ENCODE measurements around the gene CHST15.

Gene CHST15

DNA sequence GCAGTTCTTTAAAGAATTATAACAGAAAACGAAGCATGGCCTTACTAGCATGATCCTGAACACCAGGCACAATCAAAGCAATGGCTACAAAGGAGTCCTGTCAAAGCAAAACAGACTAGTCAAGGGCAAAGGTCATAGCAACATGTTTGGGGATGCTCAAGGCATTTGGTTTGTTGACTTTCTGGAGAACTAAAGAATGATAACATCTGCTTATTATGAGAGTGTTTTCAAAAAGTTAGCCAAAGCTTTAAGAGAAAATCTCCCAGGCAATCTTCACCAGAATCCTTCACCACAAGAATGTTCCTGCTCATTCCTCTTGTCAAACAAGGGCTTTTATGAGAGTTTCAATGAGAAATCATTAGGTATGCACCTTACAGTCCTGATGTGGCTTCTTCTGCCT lies 106.7 kb downstream of the CHST15 start:
- peaks cover 0 to 7% of the 10 kb centered on the region in 2 donors for H3K36me3 Mint-ChIP-seq
- peaks cover 6% of the 10 kb centered on the region in 2 donors for H3K4me1 Mint-ChIP-seq
- peaks cover 62 to 80% of the 10 kb centered on the region in 2 donors for H3K27me3 Mint-ChIP-seq
- H3K9me3 Mint-ChIP-seq: peaks cover 13% of the 10 kb centered on the region in 2 donors
- ATAC-seq (replicated peaks) (no peak), DNase-seq (no peak)
- H3K4me3 Mint-ChIP-seq: no peak overlapping the region
- H3K27ac Mint-ChIP-seq: no peak overlapping the region

DNA sequence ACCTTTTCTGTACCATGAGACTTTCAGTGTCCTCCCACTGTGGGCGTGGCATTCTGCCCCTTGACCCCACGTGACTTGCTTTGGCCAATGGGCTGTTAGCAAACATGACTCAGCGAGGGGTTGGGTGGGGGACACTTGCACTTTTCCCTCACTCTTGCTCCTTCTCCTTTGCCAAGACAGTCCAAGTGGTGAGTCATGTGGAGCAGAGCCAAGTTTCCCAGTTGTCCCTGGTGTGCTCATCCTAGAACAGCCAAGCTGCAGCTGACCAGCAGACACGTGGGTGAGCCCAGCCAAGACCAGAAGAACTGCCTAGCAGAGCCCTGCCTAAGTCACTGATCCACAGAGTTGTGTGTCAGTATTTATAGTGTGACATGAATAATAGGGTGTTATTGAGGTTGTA lies 119.0 kb downstream of the CHST15 start:
- H3K27me3 Mint-ChIP-seq: peaks cover 71 to 76% of the 10 kb centered on the region in 2 donors
- H3K27ac Mint-ChIP-seq: no peak overlapping the region
- H3K36me3 Mint-ChIP-seq: peaks cover 2 to 7% of the 10 kb centered on the region in 2 donors
- H3K4me1 Mint-ChIP-seq: peaks cover 0 to 9% of the 10 kb centered on the region in 2 donors
- DNase-seq: no peak
- H3K9me3 Mint-ChIP-seq: peaks cover 4 to 10% of the 10 kb centered on the region in 2 donors
- ATAC-seq (replicated peaks): no peak
- H3K4me3 Mint-ChIP-seq: no peak overlapping the region

DNA sequence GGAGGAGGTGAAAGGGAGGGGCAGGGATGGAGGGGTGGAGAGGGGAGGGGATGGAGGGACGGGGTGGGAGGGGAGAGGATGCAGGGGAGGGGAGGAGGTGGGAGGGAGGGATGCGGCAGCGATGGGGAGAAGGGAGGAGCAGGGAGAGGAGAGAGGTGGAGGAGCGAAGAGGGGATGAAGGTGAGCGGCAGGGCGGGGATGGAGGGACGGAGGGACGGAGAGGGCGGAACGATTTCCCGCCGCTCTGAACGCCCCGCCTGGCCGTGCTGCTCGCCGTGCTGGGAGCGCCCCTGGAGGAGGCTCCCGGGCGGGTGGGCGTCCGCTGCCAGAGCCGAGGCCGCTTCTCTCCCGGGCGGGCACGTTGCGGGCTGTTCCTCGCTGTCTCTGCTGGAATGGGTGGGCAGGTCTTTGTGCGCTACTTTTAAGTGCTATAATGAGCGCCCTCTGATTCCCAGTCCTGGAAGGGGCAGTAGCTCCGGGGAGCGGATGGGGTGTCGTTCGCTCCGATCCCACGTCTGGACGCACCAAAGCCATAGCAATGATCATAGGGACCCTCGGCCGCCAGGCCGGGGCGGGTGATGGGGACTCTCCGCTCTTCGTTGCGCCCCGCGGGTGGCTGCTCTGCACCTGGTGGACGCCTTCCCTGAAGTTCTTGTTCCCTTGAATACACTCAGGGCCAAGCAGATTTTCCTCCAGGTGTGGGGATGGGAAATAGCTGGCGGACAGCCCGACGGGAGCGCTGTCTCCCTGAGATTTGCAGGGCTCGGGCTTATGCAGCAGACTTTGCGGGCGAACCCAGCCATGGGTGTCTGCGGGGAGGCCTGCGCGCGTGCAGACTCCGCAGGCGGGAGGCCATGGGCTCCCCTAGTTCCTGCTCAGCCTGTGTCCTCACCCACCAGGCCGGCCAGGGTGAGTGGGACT lies 120.7 kb downstream of the CHST15 start:
- peaks cover 2 to 7% of the 10 kb centered on the region in 2 donors for H3K36me3 Mint-ChIP-seq
- H3K27me3 Mint-ChIP-seq: peaks cover 73 to 78% of the 10 kb centered on the region in 2 donors
- H3K4me1 Mint-ChIP-seq: peaks cover 0 to 9% of the 10 kb centered on the region in 2 donors
- H3K4me3 Mint-ChIP-seq: no peak overlapping the region
- H3K27ac Mint-ChIP-seq: no peak overlapping the region
- no peak for DNase-seq
- no peak for ATAC-seq (replicated peaks)
- H3K9me3 Mint-ChIP-seq: peaks cover 4 to 10% of the 10 kb centered on the region in 2 donors

DNA sequence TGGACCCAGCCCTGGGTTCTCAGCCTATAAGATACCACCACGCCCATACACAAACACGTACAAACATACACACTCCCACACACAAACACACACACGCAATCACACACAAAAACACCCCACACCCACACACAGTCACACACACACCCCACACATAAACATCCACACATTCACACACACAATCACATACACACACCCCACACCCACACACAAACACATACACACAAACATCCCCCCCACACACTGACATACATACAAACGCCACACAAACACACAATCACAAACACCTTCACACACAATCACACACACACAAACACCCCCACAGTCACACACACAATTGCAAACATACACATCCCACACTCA lies 122.5 kb downstream of the CHST15 start:
- Mint-ChIP-seq H3K4me1 (peaks cover 0 to 9% of the 10 kb centered on the region in 2 donors), H3K9me3 (peaks cover 4% of the 10 kb centered on the region in 2 donors), H3K4me3 (no peak overlapping the region), H3K36me3 (peaks cover 1 to 3% of the 10 kb centered on the region in 2 donors), H3K27me3 (peaks cover 63 to 69% of the 10 kb centered on the region in 2 donors), H3K27ac (no peak overlapping the region)
- no peak for DNase-seq
- ATAC-seq (replicated peaks): no peak

DNA sequence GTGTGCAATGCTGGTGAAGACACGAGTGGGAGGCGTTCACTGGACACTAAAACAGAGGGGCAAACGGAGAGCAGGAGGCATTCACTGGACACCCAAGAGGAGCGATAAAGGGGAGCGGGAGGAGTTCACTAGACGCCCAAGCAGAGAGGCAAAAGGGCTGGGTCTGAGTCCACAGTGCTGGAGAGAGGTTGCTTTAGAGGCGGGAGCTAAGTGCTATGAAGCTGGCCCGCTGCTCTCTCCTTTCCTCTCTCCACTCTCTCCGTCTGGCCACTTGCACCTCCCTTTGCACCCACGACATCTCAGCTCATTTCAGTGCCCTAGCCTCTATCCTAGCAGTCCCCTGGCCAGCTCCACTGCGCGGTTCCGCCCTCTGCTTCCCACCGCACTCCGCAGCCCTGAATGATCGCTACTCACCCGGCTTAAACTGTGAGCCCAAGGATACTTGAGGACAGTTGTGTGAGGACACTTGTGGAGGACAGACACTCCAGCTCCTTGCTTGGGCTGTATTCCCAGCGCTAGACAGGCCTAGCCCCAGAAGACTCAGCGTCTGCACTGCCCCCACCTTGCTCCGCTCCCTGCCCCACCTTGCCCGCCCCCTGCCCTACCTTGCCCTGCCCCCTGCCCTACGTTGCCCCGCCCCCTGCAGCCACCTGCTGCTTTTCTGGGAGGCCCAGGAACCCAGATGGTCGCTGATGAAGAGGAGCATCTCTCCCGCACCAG lies 123.0 kb downstream of the CHST15 start:
- Mint-ChIP-seq H3K27ac (no peak overlapping the region), H3K36me3 (peaks cover 1 to 3% of the 10 kb centered on the region in 2 donors), H3K4me1 (peaks cover 0 to 9% of the 10 kb centered on the region in 2 donors), H3K27me3 (peaks cover 68 to 74% of the 10 kb centered on the region in 2 donors), H3K4me3 (no peak overlapping the region), H3K9me3 (peaks cover 4% of the 10 kb centered on the region in 2 donors)
- DNase-seq: no peak
- ATAC-seq (replicated peaks): no peak

DNA sequence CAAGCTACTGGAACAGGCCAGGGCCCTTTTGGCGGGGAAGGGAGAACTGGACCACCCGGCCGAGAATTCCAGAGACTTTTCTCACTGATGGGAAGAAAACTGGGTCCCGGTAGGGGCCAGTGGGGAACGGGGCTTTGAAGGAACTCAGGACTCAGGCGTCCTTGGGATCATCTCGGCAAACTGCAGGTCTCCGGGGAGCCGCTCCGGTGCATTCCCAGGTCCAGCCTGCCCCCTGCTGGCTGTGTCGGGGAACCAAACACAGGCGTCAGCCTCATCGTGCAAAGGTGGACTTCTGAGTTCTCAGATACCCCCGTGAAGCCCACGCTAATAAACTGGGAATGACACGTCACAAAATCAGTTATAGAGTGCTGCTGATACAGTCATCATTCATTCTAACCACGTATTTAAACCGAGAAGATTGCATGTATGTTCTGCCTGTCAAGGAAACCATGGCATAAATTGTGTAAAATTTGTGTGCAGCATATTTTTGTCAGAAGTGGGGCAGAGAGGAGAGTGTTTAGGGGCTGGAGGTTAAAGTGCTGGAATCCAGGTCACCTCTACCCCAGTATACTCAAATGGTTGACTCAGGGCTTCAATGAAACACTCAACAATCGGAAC lies 125.7 kb downstream of the CHST15 start:
- DNase-seq (peak; percentile 31), ATAC-seq (replicated peaks) (peak; percentile 69)
- peaks cover 0 to 1% of the 10 kb centered on the region in 2 donors for H3K36me3 Mint-ChIP-seq
- no peaks in the 10 kb centered on the region for H3K9me3 Mint-ChIP-seq
- peaks cover 0 to 9% of the 10 kb centered on the region in 2 donors for H3K4me1 Mint-ChIP-seq
- H3K27ac Mint-ChIP-seq: no peak overlapping the region
- H3K4me3 Mint-ChIP-seq: no peak overlapping the region
- H3K27me3 Mint-ChIP-seq: peaks cover 66 to 67% of the 10 kb centered on the region in 2 donors

DNA sequence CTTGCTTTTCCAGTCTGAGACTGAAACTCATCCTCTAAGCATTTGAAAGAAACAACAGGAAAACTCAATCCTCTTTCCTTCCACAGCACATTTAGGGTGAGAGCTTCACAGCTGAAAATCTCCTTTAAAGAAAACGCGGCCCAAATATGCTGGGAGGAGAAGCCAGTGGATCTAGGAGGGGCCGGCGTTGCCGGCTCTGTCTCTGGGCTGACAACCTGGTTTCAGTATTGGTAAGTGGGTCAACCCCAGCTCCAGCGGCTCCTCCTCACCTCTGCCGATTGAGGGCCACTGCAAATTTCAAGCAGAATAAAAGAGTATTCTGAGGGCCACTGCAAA lies 126.5 kb downstream of the CHST15 start:
- no peak overlapping the region for H3K27ac Mint-ChIP-seq
- no peak for DNase-seq
- peaks cover 0 to 9% of the 10 kb centered on the region in 2 donors for H3K4me1 Mint-ChIP-seq
- H3K36me3 Mint-ChIP-seq: peaks cover 0 to 1% of the 10 kb centered on the region in 2 donors
- H3K27me3 Mint-ChIP-seq: peaks cover 66 to 69% of the 10 kb centered on the region in 2 donors
- no peak for ATAC-seq (replicated peaks)
- H3K9me3 Mint-ChIP-seq: no peaks in the 10 kb centered on the region
- H3K4me3 Mint-ChIP-seq: no peak overlapping the region

DNA sequence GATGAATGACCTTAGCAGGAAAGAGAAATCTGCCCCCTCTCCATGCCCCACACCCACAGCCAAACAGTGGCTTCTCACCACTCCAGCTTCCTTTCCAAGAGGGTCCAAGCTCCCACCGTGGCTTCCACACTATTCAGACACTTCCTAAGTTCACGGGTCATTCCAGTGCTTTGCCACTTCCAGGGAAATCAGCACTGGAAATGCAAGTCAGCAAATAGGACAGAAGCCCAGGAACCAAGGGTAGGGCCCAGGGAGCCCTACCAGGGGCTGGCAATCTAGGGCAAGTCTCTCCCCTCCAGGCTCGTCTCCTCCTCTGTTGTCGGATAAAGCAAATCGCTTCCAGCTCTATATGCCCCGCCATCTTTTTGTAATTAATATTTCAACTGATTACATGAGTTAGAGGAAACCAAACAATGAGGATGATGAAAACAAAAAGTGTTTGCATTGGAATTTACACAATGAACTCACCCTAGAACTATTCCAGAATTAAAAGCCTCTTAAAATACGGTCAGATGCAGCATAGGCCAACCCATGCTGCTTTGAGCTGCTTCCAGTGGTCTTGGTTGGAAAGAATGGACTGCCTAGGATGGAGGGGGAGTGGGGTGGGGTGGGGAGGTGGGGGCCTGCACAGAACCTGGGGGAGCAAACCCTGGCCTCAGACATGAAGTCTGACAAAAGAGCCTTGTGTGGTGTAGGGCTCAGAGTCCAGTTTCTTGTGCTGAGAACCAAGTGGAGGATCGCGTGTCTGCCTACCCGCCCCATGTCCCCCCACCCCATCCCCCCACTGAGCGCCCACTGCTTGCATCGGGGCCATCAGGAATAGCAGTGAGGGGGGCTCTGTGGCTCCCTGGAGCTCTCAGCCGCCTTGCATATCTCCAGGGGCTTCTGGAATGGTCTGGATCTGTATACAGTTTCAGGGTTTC lies 127.2 kb downstream of the CHST15 start:
- ATAC-seq (replicated peaks) (no peak), DNase-seq (no peak)
- peaks cover 65 to 69% of the 10 kb centered on the region in 2 donors for H3K27me3 Mint-ChIP-seq
- H3K4me3 Mint-ChIP-seq: no peak overlapping the region
- H3K4me1 Mint-ChIP-seq: peaks cover 0 to 5% of the 10 kb centered on the region in 2 donors
- peaks cover 0 to 1% of the 10 kb centered on the region in 2 donors for H3K36me3 Mint-ChIP-seq
- H3K27ac Mint-ChIP-seq: no peak overlapping the region
- H3K9me3 Mint-ChIP-seq: no peaks in the 10 kb centered on the region

DNA sequence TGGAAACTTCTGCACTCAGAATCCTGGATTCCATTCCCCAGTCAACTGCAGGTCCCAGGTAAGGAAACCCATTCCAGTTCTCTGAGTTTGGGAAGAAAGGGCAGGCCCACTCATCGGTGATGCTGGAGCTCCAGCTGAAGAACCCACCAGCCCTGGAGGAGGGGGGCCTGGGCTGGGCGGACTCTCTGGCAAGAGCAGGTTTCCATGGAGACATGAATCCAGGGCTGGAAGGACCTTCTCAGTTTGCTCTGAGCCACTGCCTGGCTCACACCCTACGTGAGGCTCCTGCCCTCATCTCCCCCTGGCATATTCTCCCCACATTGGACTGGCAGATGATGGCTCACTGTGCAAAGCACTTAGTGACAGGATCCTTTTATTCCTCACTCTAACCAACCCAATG lies 128.4 kb downstream of the CHST15 start:
- no peak for DNase-seq
- peaks cover 57 to 60% of the 10 kb centered on the region in 2 donors for H3K27me3 Mint-ChIP-seq

DNA sequence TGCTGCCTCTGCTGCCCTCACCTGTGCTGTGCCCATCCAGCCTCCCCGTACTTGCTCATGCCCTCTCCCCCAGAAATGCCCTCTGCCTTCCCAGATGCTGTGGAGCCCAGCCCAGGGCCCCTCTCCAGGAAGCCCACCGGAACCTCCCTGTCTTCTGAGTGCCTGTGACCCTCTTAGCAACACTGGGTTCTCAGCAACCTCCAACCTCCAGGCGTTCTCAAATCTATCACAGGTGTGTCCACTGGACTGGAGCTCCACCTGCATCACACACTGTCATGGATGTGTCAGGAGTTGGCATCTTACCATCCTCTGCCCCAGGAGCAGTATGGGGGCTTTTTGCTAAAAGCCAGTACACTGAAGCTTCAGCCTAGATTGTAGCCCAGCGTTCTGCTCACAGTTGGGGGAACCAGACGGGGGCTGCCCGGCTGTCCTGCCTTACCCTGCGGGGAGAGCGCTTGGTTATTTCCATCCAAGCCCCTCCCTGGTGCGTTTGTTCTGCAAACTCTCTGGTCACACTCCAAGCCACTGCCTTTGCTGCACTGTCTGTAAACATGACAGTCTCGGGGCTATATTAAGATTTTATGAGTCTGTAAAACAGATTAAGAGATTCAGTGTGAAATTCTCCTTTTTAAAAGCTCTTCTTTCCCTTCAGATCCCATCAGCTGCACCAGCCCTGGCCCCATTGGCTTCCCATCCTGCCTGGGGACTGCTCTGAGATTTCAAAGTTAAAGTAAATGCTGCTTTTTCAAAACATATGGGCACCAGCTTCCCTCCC lies 130.5 kb downstream of the CHST15 start:
- no peaks in the 10 kb centered on the region for H3K36me3 Mint-ChIP-seq
- no peaks in the 10 kb centered on the region for H3K4me1 Mint-ChIP-seq
- no peak overlapping the region for H3K27ac Mint-ChIP-seq
- peaks cover 47 to 57% of the 10 kb centered on the region in 2 donors for H3K27me3 Mint-ChIP-seq
- DNase-seq: no peak
- ATAC-seq (replicated peaks): no peak
- H3K4me3 Mint-ChIP-seq: no peak overlapping the region
- H3K9me3 Mint-ChIP-seq: no peaks in the 10 kb centered on the region

More for the DNA sequence above, 128.4 kb downstream of the CHST15 start:
- Mint-ChIP-seq H3K27ac (no peak overlapping the region), H3K4me1 (no peaks in the 10 kb centered on the region), H3K9me3 (no peaks in the 10 kb centered on the region), H3K36me3 (no peaks in the 10 kb centered on the region), H3K4me3 (no peak overlapping the region)
- no peak for ATAC-seq (replicated peaks)

GRCh38 chr10:123958241-123958640 lies 135.2 kb downstream of the CHST15 start:
- Mint-ChIP-seq H3K4me1 (no peaks in the 10 kb centered on the region), H3K27ac (no peak overlapping the region), H3K4me3 (no peak overlapping the region), H3K9me3 (no peaks in the 10 kb centered on the region), H3K36me3 (no peaks in the 10 kb centered on the region), H3K27me3 (peaks cover 22 to 34% of the 10 kb centered on the region in 2 donors)
- no peak for ATAC-seq (replicated peaks)
- DNase-seq: no peak
